HepG2 (cell line): ENCODE measurements around the gene KIAA0040. TPM values are rescaled to one million over a fixed set of nuclear protein-coding genes. Genes with fewer than 3 reads are reported as not detected.

Source experiments
- ATRX ChIP-seq: sonication (generic); formaldehyde crosslinking; IDR thresholded peaks from 2 replicates; pipeline ENCODE4 v1.4.0; 2020; ENCODE audit warnings: missing genetic modification reagents, borderline replicate concordance
- ETS1 ChIP-seq: sonication (generic); formaldehyde crosslinking; IDR thresholded peaks from 2 replicates; pipeline ENCODE4 v1.4.0; 2020; ENCODE audit warnings: missing genetic modification reagents
- GRHL1 ChIP-seq: sonication (generic); formaldehyde crosslinking; conservative IDR thresholded peaks from 2 replicates; pipeline ENCODE4 v1.8.0; 2022; ENCODE audit warnings: missing genetic modification reagents
- IRF1 ChIP-seq: sonication (generic); formaldehyde crosslinking; IDR thresholded peaks from 2 replicates; pipeline ENCODE4 v1.4.0; 2020; ENCODE audit warnings: low read depth, mild to moderate bottlenecking, missing genetic modification reagents
- KDM5A ChIP-seq: fragments of 200-600 bp; sonication (generic); IDR thresholded peaks from 2 replicates; pipeline ENCODE4 v1.7.0; 2018; ENCODE audit warnings: antibody characterized with exemption, mild to moderate bottlenecking, low read length, borderline replicate concordance
- MEIS1 ChIP-seq: sonication (generic); formaldehyde crosslinking; IDR thresholded peaks from 2 replicates; pipeline ENCODE4 v1.9.0; 2021; ENCODE audit warnings: mild to moderate bottlenecking, missing genetic modification reagents, moderate library complexity, borderline replicate concordance
- MTF2 ChIP-seq: sonication (generic); formaldehyde crosslinking; IDR thresholded peaks from 2 replicates; pipeline ENCODE4 v1.5.0; 2020; ENCODE audit warnings: missing genetic modification reagents, borderline replicate concordance
- MXI1 ChIP-seq: IDR thresholded peaks from 3 replicates; pipeline ENCODE4 v1.6.1; 2012; ENCODE audit warnings: low read depth, low read length, inconsistent platforms, borderline replicate concordance
- PLSCR1 ChIP-seq: sonication (generic); formaldehyde crosslinking; IDR thresholded peaks from 2 replicates; pipeline ENCODE4 v1.5.0; 2020; ENCODE audit warnings: missing genetic modification reagents, mild to moderate bottlenecking, borderline replicate concordance
- SMAD3 ChIP-seq: sonication (generic); formaldehyde crosslinking; IDR thresholded peaks from 2 replicates; pipeline ENCODE4 v1.4.0; 2020; ENCODE audit warnings: missing genetic modification reagents
- SOX5 ChIP-seq: IDR thresholded peaks from 2 replicates; pipeline ENCODE4 v1.6.1; 2016; ENCODE audit warnings: borderline replicate concordance
- STAT6 ChIP-seq: sonication (generic); formaldehyde crosslinking; IDR thresholded peaks from 2 replicates; pipeline ENCODE4 v1.4.0; 2020; ENCODE audit warnings: missing genetic modification reagents, mild to moderate bottlenecking, borderline replicate concordance
- XRCC5 ChIP-seq: fragments of 200-400 bp; formaldehyde crosslinking; optimal IDR thresholded peaks from 2 replicates; pipeline ENCODE3; 2017; ENCODE audit warnings: mild to moderate bottlenecking, low read length
- ZBTB7B ChIP-seq: sonication (generic); formaldehyde crosslinking; IDR thresholded peaks from 2 replicates; pipeline ENCODE4 v1.4.0; 2020; ENCODE audit warnings: missing genetic modification reagents
- ZNF234 ChIP-seq: sonication (generic); formaldehyde crosslinking; conservative IDR thresholded peaks from 2 replicates; pipeline ENCODE4 v1.5.1; 2020; ENCODE audit warnings: mild to moderate bottlenecking, missing genetic modification reagents
- ZNF253 ChIP-seq: sonication (generic); formaldehyde crosslinking; IDR thresholded peaks from 2 replicates; pipeline ENCODE4 v1.8.0; 2022; ENCODE audit warnings: mild to moderate bottlenecking, missing genetic modification reagents, borderline replicate concordance
- ZNF331 ChIP-seq: sonication (generic); formaldehyde crosslinking; IDR thresholded peaks from 2 replicates; pipeline ENCODE4 v1.4.0; 2020; ENCODE audit warnings: missing genetic modification reagents
- ZNF616 ChIP-seq: sonication (generic); formaldehyde crosslinking; IDR thresholded peaks from 2 replicates; pipeline ENCODE4 v1.5.0; 2020; ENCODE audit warnings: low read depth, mild to moderate bottlenecking, missing genetic modification reagents
- ZNF770 ChIP-seq: sonication (generic); formaldehyde crosslinking; IDR thresholded peaks from 2 replicates; pipeline ENCODE4 v1.5.0; 2020; ENCODE audit warnings: mild to moderate bottlenecking, missing genetic modification reagents
- polyA plus RNA-seq, 8 experiments: library from polyadenylated mRNA; depleted of rRNA in 3 of 8; stranded (reverse) in 7 of 8; unstranded in 1 of 8; fragments of >200 nt; fragmentation: Illumina TruSeq in 4 of 8; extraction: Trizol in 4 of 8; gene quantifications; 2 replicates each; pipeline versions ENCODE4 v1.2.1 to v1.2.3, GENCODE V29; 2011 to 2016; ENCODE audit warnings: low read depth in 4 of 8, missing spikeins in 1 of 8, mixed read lengths in 1 of 8; ENCODE audit not compliant: insufficient read depth in 1 of 8
- total RNA-seq, 5 experiments: library from RNA; depleted of rRNA; stranded (reverse); fragments of >200 nt; fragmentation: Illumina TruSeq; extraction: Trizol; gene quantifications; 2 replicates each; pipeline ENCODE4 v1.2.3, GENCODE V29; 2016; ENCODE audit warnings: low read depth in 1 of 5

The KIAA0040 gene
- total and polyA plus RNA-seq, 2 of the 13 experiments (the other 11 are each of a cell fraction or from before 2014, with no cell fraction given): 0.24 to 0.26 TPM

- TF ChIP-seq GRHL1: no peak
- TF ChIP-seq ETS1 (CRISPR knock-in tag): no peak
- 0 out of 2 replicates have a peak, but pooled peaks have one; percentile 30 for TF ChIP-seq SMAD3 (CRISPR knock-in tag)
- TF ChIP-seq ATRX (CRISPR knock-in tag): no peak
- TF ChIP-seq MTF2 (CRISPR knock-in tag): no peak
- no peak for TF ChIP-seq ZNF616 (CRISPR knock-in tag)
- TF ChIP-seq ZNF331 (CRISPR knock-in tag): no peak
- no peak for TF ChIP-seq MEIS1 (CRISPR knock-in tag)
- TF ChIP-seq MXI1: no peak
- TF ChIP-seq ZNF770 (CRISPR knock-in tag): no peak
- no peak for TF ChIP-seq SOX5 (CRISPR knock-in tag)
- peak; percentile 47 for TF ChIP-seq XRCC5
- no peak for TF ChIP-seq PLSCR1 (CRISPR knock-in tag)
- TF ChIP-seq ZBTB7B (CRISPR knock-in tag): no peak
- TF ChIP-seq KDM5A: no peak
- no peak for TF ChIP-seq STAT6
- TF ChIP-seq ZNF234 (CRISPR knock-in tag): no peak
- no peak for TF ChIP-seq IRF1 (CRISPR knock-in tag)
- TF ChIP-seq ZNF253 (CRISPR knock-in tag): no peak
These were observed 37.7 kb downstream of the KIAA0040 start (continued) for GRCh38 chr1:175154629-175155472.
